Sigmoid colon (tissue), 4 donors: ENCODE data around the gene CPT2.

ENCODE experiments used
- EP300 ChIP-seq, 4 donors: sonication (generic); formaldehyde crosslinking; IDR thresholded peaks; one replicate each; pipeline ENCODE4 v1.6.1; 2017; ENCODE audit warnings: antibody characterized with exemption in 4 of 4
- POLR2AphosphoS5 ChIP-seq, 4 donors: sonication (generic); formaldehyde crosslinking; IDR thresholded peaks; one replicate each; pipeline ENCODE4 v1.6.1; 2017; ENCODE audit warnings: antibody characterized with exemption in 4 of 4
- TF ChIP-seq, protein P1 (sequence below), 4 experiments: fragments of 450-650 bp in 3 of 4; fragments of 200-600 bp in 1 of 4; IDR thresholded peaks; one replicate each; pipeline ENCODE4 v1.5.1; 2016 to 2019; ENCODE audit warnings: antibody characterized with exemption in 4 of 4, mild to moderate bottlenecking in 3 of 4, moderate library complexity in 2 of 4

DNA sequence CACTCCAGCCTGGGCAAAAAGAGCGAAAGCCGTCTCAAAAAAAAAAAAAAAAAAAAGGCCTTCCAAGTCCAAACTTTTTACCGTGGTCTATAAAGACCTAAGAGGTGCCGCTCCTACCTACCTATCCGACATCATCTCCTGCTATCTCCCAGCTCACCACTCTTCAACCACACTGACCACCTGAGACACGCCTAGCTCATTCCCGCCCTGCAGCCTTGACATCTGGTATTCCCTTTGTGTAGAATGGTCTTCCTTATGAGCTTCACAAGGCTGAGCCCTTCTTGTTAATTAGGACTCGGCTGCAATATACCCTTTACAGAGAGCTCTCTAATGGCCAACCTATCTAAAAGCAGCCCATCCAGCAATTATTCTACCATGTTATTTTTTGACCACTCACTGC is 41.0 kb downstream of the CPT2 start:
- TF ChIP-seq, protein P1, sequence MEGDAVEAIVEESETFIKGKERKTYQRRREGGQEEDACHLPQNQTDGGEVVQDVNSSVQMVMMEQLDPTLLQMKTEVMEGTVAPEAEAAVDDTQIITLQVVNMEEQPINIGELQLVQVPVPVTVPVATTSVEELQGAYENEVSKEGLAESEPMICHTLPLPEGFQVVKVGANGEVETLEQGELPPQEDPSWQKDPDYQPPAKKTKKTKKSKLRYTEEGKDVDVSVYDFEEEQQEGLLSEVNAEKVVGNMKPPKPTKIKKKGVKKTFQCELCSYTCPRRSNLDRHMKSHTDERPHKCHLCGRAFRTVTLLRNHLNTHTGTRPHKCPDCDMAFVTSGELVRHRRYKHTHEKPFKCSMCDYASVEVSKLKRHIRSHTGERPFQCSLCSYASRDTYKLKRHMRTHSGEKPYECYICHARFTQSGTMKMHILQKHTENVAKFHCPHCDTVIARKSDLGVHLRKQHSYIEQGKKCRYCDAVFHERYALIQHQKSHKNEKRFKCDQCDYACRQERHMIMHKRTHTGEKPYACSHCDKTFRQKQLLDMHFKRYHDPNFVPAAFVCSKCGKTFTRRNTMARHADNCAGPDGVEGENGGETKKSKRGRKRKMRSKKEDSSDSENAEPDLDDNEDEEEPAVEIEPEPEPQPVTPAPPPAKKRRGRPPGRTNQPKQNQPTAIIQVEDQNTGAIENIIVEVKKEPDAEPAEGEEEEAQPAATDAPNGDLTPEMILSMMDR (IDR thresholded peaks at IDR 0.05) = no peak
- TF ChIP-seq EP300 (IDR thresholded peaks at IDR 0.05) = no peak
- TF ChIP-seq POLR2AphosphoS5 (IDR thresholded peaks at IDR 0.05) = no peak
